Fibroblast of lung (primary cell): ENCODE data around the gene ANKZF1. TPM values are rescaled to one million over a fixed set of nuclear protein-coding genes. Genes with fewer than 3 reads are reported as not detected.

Source experiments
- DNase-seq, 2 donors: peaks; one replicate each; pipeline versions ENCODE4 v3.0.0 to v3.0.0-alpha.2; 2010; ENCODE audit warnings: low read depth in 2 of 2
- H2AFZ ChIP-seq: 2 replicates; pipeline ENCODE4 v1.5.1; 2012; ENCODE audit warnings: low read length, control low read depth, inconsistent platforms
- H3K27ac ChIP-seq: 2 replicates; pipeline ENCODE4 v1.5.1; 2011; ENCODE audit warnings: low read length, control low read depth; ENCODE audit not compliant: insufficient read depth
- H3K27me3 ChIP-seq: 2 replicates; pipeline ENCODE4 v1.5.1; 2011; ENCODE audit warnings: mild to moderate bottlenecking, low read length; ENCODE audit not compliant: control insufficient read depth, insufficient read depth
- H3K36me3 ChIP-seq: 2 replicates; pipeline ENCODE4 v1.5.1; 2011; ENCODE audit warnings: low read length; ENCODE audit not compliant: control insufficient read depth, insufficient read depth
- H3K4me1 ChIP-seq: 2 replicates; pipeline ENCODE4 v1.5.1; 2011; ENCODE audit warnings: low read length; ENCODE audit not compliant: control insufficient read depth, insufficient read depth; ENCODE audit errors: extremely low read depth
- H3K4me2 ChIP-seq: 2 replicates; pipeline ENCODE4 v1.5.1; 2011; ENCODE audit warnings: low read length, control low read depth; ENCODE audit not compliant: insufficient read depth; ENCODE audit errors: extremely low read depth
- H3K4me3 ChIP-seq, 4 experiments: fragments of 200-600 bp in 1 of 4; sonication (generic) in 1 of 4; replicated peaks in 1 of 4; 2 replicates each; pipeline ENCODE4 v1.5.1; 2011 to 2016; ENCODE audit warnings: low read length in 4 of 4, low read depth in 3 of 4, mild to moderate bottlenecking in 3 of 4, control low read depth in 2 of 4, inconsistent platforms in 1 of 4, mixed read lengths in 1 of 4; ENCODE audit not compliant: insufficient read depth in 1 of 4; ENCODE audit errors: control extremely low read depth in 1 of 4
- H3K79me2 ChIP-seq: 2 replicates; pipeline ENCODE4 v1.5.1; 2012; ENCODE audit warnings: mild to moderate bottlenecking, low read length, inconsistent platforms; ENCODE audit not compliant: control insufficient read depth, insufficient read depth
- H3K9ac ChIP-seq: 2 replicates; pipeline ENCODE4 v1.5.1; 2011; ENCODE audit warnings: mild to moderate bottlenecking, low read length, control low read depth; ENCODE audit not compliant: insufficient read depth
- H3K9me3 ChIP-seq: 2 replicates; pipeline ENCODE4 v1.5.1; 2012; ENCODE audit warnings: low read depth, low read length; ENCODE audit not compliant: control insufficient read depth, insufficient read depth
- H4K20me1 ChIP-seq: 2 replicates; pipeline ENCODE4 v1.5.1; 2011; ENCODE audit warnings: low read length; ENCODE audit not compliant: control insufficient read depth, insufficient read depth; ENCODE audit errors: extremely low read depth
- EZH2 ChIP-seq: IDR thresholded peaks from 2 replicates; pipeline ENCODE4 v1.5.1; 2012; ENCODE audit warnings: low read length, control low read depth, mild to moderate bottlenecking; ENCODE audit errors: missing control alignments
- polyA plus RNA-seq, 2 donors: library from polyadenylated mRNA; depleted of rRNA in 1 of 2; stranded (reverse) in 1 of 2; unstranded in 1 of 2; fragments of >200 nt; gene quantifications; 2 replicates each; pipeline ENCODE4 v1.2.1, GENCODE V29; 2011 to 2012; ENCODE audit warnings: missing spikeins in 1 of 2
- total RNA-seq: library from RNA; depleted of rRNA; stranded (reverse); fragments of >200 nt; gene quantifications from 2 replicates; pipeline ENCODE4 v1.2.1, GENCODE V29; 2014
- TF ChIP-seq, protein P1 (sequence below), 2 donors: IDR thresholded peaks in 1 of 2; conservative IDR thresholded peaks in 1 of 2; 1 replicate in 1 of 2; 2 replicates in 1 of 2; pipeline ENCODE4 v1.5.1; 2011 to 2012; ENCODE audit warnings: low read length in 2 of 2, control low read depth in 1 of 2, inconsistent platforms in 1 of 2, low read depth in 1 of 2, mild to moderate bottlenecking in 1 of 2

Gene ANKZF1
- total and polyA plus RNA-seq, 2 donors (not counting 1 experiment from before 2014, with no cell fraction given), result 13.2 to 32.7 TPM

DNA sequence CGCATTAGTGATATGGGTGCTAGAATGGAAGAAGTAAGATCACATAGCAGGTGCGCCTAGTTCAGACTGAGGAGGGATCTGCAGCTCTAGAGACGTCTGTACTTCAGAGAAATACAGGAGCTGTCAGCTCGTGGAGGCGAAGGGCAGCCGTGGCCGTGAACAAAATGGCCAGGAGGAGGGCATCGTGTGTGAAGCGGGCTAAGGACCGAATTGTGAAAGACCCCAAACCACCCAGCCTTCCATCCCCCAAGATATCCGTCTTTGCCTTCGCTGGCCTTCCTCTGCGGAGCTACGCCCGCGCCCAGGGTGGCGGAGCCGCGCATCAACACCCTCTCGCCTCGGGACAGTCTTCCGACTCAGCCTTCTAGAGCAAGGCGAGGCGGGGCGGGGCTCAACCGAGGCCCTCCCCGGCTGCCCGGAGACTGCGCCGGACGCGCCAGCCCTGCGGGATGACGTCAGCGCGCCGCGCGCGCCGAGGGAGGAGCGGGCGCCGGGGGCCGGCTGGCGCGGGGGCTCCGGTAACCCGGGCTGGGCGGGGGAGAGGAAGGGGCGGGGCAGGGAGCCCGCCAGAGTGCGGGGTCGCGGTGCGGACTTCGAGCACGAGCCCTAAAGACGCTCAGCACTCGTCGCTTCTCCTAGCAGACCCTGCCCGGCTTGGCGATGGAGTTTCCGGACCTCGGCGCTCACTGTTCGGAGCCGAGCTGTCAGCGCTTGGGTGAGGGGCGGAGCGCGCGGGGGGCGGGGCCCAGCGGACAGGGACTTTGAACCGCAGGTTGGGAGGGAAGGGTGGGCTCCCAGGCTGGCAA lies 23.1 kb upstream of the ANKZF1 start, which contains the start of gene ZFAND2B:
ZFAND2B (plus strand) TSS at position 455 of the 806 bp plus-strand sequence; CDS start at position 661, 206 bp downstream.
- Histone ChIP-seq H3K27me3 (peaks cover 2% of the 10 kb centered on the region), H3K4me2 (peak within 1 kb of the TSS; percentile 99), H3K9me3 (no peaks in the 10 kb centered on the region), H3K79me2 (peaks cover 2% of the 10 kb centered on the region), H3K9ac (peak within 1 kb of the TSS; percentile 71), H3K4me1 (peaks cover 16% of the 10 kb centered on the region), H3K27ac (peak within 1 kb of the TSS; percentile 80), H3K4me3 (peak within 1 kb of the TSS; percentile 58 to 85 (median 75)), H3K36me3 (peaks cover 15% of the 10 kb centered on the region), H2AFZ (peak within 1 kb of the TSS; percentile 91), H4K20me1 (no peaks in the 10 kb centered on the region)
- TF ChIP-seq, protein P1, sequence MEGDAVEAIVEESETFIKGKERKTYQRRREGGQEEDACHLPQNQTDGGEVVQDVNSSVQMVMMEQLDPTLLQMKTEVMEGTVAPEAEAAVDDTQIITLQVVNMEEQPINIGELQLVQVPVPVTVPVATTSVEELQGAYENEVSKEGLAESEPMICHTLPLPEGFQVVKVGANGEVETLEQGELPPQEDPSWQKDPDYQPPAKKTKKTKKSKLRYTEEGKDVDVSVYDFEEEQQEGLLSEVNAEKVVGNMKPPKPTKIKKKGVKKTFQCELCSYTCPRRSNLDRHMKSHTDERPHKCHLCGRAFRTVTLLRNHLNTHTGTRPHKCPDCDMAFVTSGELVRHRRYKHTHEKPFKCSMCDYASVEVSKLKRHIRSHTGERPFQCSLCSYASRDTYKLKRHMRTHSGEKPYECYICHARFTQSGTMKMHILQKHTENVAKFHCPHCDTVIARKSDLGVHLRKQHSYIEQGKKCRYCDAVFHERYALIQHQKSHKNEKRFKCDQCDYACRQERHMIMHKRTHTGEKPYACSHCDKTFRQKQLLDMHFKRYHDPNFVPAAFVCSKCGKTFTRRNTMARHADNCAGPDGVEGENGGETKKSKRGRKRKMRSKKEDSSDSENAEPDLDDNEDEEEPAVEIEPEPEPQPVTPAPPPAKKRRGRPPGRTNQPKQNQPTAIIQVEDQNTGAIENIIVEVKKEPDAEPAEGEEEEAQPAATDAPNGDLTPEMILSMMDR (conservative IDR thresholded peaks at IDR 0.05 in 1 of 2, IDR thresholded peaks at IDR 0.05 in 1 of 2; ENCODE audit: low read depth in 1 of 2, low read length in 2 of 2), result no peak
- no peak for TF ChIP-seq EZH2
- DNase-seq, result peak; percentile 86 to 90

DNA sequence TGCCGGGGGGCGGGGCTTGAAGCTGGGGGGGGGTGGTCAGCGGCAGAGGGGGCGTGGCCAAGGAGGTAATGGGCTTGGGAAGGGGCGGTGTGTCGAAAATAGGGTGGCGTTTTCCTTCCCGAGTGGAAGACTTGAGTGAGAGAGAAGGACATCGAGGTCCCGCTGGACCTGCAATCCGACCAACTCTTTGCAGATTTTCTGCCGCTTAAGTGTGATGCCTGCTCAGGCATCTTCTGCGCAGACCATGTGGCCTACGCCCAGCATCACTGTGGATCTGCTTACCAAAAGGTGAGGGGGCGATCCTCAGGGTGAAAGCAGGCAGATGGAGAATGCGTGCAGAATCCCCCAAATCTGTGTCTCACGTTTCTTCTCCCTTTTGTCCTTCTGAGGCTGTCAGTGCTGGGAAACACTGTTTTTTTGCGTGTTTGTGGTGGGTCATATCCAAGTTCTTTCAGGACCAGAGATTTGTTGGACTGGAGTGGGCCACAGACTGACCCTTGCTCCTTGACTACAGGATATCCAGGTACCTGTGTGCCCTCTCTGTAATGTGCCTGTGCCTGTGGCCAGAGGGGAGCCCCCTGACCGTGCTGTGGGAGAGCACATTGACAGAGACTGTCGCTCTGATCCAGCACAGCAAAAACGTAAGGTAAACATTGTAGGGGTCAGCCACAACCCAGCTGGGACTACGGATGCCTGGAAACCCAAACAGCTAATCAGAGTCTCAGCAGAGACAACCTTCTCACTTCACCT lies 22.3 kb upstream of the ANKZF1 start:
- Histone ChIP-seq H3K79me2 (peaks cover 2% of the 10 kb centered on the region), H3K9ac (peak overlapping the region; percentile 32), H3K4me2 (peak overlapping the region; percentile 94), H3K4me3 (peak overlapping the region; percentile 58 to 79 (median 72)), H2AFZ (peak overlapping the region; percentile 3), H3K9me3 (no peaks in the 10 kb centered on the region), H3K36me3 (peaks cover 15% of the 10 kb centered on the region), H4K20me1 (no peaks in the 10 kb centered on the region), H3K4me1 (peaks cover 16% of the 10 kb centered on the region), H3K27me3 (peaks cover 2% of the 10 kb centered on the region), H3K27ac (peak overlapping the region; percentile 80)
- no peak for TF ChIP-seq EZH2
- TF ChIP-seq, protein P1 (conservative IDR thresholded peaks at IDR 0.05 in 1 of 2, IDR thresholded peaks at IDR 0.05 in 1 of 2; ENCODE audit: low read depth in 1 of 2, low read length in 2 of 2), result no peak
- no peak for DNase-seq
